ENCODE measurements around the gene RXRB.

Gene RXRB

GRCh38 chr6:33174784-33175183 is 25.7 kb downstream of the RXRB start:
- DNase-seq = no peak

GRCh38 chr6:33173535-33174180 is 26.8 kb downstream of the RXRB start:
- DNase-seq = no peak

- no peak for DNase-seq
Measured at GRCh38 chr6:33172688-33173534, 27.6 kb downstream of the RXRB start.

GRCh38 chr6:33171880-33172687 is 28.4 kb downstream of the RXRB start:
- DNase-seq = no peak

- no peak for DNase-seq
Measured at GRCh38 chr6:33171016-33171879, 29.2 kb downstream of the RXRB start.

- DNase-seq = no peak
Measured at GRCh38 chr6:33170176-33171015, 30.1 kb downstream of the RXRB start.

- no peak for DNase-seq
Measured at GRCh38 chr6:33169291-33170175, 30.9 kb downstream of the RXRB start.

- no peak for DNase-seq
Measured at GRCh38 chr6:33168639-33169038, 31.8 kb downstream of the RXRB start.

- DNase-seq = no peak
Measured at GRCh38 chr6:33168284-33168601, 32.2 kb downstream of the RXRB start.

GRCh38 chr6:33167374-33168283 is 32.8 kb downstream of the RXRB start:
- DNase-seq = no peak

GRCh38 chr6:33166811-33167210 is 33.7 kb downstream of the RXRB start:
- DNase-seq = no peak

GRCh38 chr6:33166363-33166762 is 34.1 kb downstream of the RXRB start:
- no peak for DNase-seq

GRCh38 chr6:33165581-33166258 is 34.7 kb downstream of the RXRB start:
- no peak for DNase-seq

- no peak for DNase-seq
Measured at GRCh38 chr6:33164665-33165373, 35.6 kb downstream of the RXRB start.

GRCh38 chr6:33164176-33164575 is 36.3 kb downstream of the RXRB start:
- no peak for DNase-seq

- no peak for DNase-seq
Measured at GRCh38 chr6:33163540-33163939, 36.9 kb downstream of the RXRB start.

- DNase-seq = no peak
Measured at GRCh38 chr6:33161354-33162331, 38.8 kb downstream of the RXRB start.
